GM18861 (cell line): ENCODE measurements around the gene WDR53.
"Not testable (repeated sequence)": the region's sequence is repeated elsewhere in the genome, so short reads cannot be mapped to it uniquely, and the experiment has no call there.

Source experiments
- ATAC-seq: cut with Tn5 transposase; IDR thresholded peaks from one replicate; pipeline ENCODE4 v1.9.1; 2021; ENCODE audit not compliant: unreplicated experiment

The WDR53 gene

GRCh38 chr3:196568246-196569002, at the start of gene WDR53, which contains the start of gene FBXO45:
WDR53 (minus strand) TSS chr3:196568554; CDS start chr3:196561475, 7,079 bp downstream.
FBXO45 (plus strand) TSS chr3:196568660; CDS start chr3:196568985, 325 bp downstream.
- peak; percentile 94 for ATAC-seq

- no peak for ATAC-seq
Measured at GRCh38 chr3:196617256-196617655, 48.9 kb upstream of the WDR53 start.

GRCh38 chr3:196615234-196615633, 46.9 kb upstream of the WDR53 start:
- not testable (repeated sequence) for ATAC-seq

- no peak for ATAC-seq
Measured at GRCh38 chr3:196611761-196612483, 43.6 kb upstream of the WDR53 start.

GRCh38 chr3:196609805-196610515, 41.6 kb upstream of the WDR53 start:
- ATAC-seq: no peak

GRCh38 chr3:196609343-196609775, 41.0 kb upstream of the WDR53 start:
- ATAC-seq: peak; percentile 60

- ATAC-seq: no peak
Measured at GRCh38 chr3:196608693-196609092, 40.3 kb upstream of the WDR53 start.

GRCh38 chr3:196604548-196604947, 36.2 kb upstream of the WDR53 start:
- no peak for ATAC-seq

GRCh38 chr3:196603683-196604082, 35.3 kb upstream of the WDR53 start:
- no peak for ATAC-seq

- ATAC-seq: no peak
Measured at GRCh38 chr3:196602673-196603072, 34.3 kb upstream of the WDR53 start.

GRCh38 chr3:196600359-196600758, 32.0 kb upstream of the WDR53 start:
- no peak for ATAC-seq

- ATAC-seq: no peak
Measured at GRCh38 chr3:196599734-196600128, 31.4 kb upstream of the WDR53 start.

- ATAC-seq: not testable (repeated sequence)
Measured at GRCh38 chr3:196597971-196598733, 29.8 kb upstream of the WDR53 start.

- ATAC-seq: no peak
Measured at GRCh38 chr3:196596355-196596754, 28.0 kb upstream of the WDR53 start.

- ATAC-seq: no peak
Measured at GRCh38 chr3:196590279-196590678, 21.9 kb upstream of the WDR53 start.

GRCh38 chr3:196585044-196585757, 16.8 kb upstream of the WDR53 start:
- no peak for ATAC-seq

- ATAC-seq: no peak
Measured at GRCh38 chr3:196572389-196572788, 4.0 kb upstream of the WDR53 start.

GRCh38 chr3:196570332-196570731, 2.0 kb upstream of the WDR53 start:
- not testable (repeated sequence) for ATAC-seq

GRCh38 chr3:196569003-196569516, 706 bp upstream of the WDR53 start:
- peak; percentile 27 for ATAC-seq

GRCh38 chr3:196563721-196564225, 4.6 kb downstream of the WDR53 start:
- ATAC-seq: no peak
